OCI-LY7 (cell line): Measurements from ENCODE around the gene SRD5A2. TPM values are rescaled to one million over a fixed set of nuclear protein-coding genes. Genes with fewer than 3 reads are reported as not detected.

ENCODE experiments used
- BruUV-seq: library from RNA; stranded (reverse); fragments of 400-500 nt; replicated peaks from 2 replicates; lab custom pipeline; 2021; lab: Mats Ljungman, UMichigan
- CTCF ChIA-PET: fragments of 300-600 bp; sonication (Branson Sonifier 250); formaldehyde crosslinking; loops from one replicate; lab custom pipeline; 2022; ENCODE audit warnings: antibody characterized with exemption; ENCODE audit not compliant: unreplicated experiment; lab: Charles Lee
- POLR2A ChIA-PET: fragments of 300-600 bp; sonication (Branson Sonifier 250); formaldehyde crosslinking; loops from one replicate; lab custom pipeline; 2022; ENCODE audit warnings: antibody characterized with exemption; lab: Charles Lee
- DNase-seq: peaks from one replicate; pipeline ENCODE4 v3.0.0-alpha.2; 2015; ENCODE audit warnings: low spot score
- H2AFZ ChIP-seq: fragments of 200-600 bp; sonication (generic), shearing (Covaris generic); 2 replicates; pipeline ENCODE4 v1.6.1; 2014; ENCODE audit warnings: mild to moderate bottlenecking, antibody characterized with exemption, low read length, moderate library complexity
- H3K27ac ChIP-seq: fragments of 200-600 bp; sonication (generic); 2 replicates; pipeline ENCODE4 v1.5.1; 2014; ENCODE audit warnings: mixed run types, low read depth, mild to moderate bottlenecking, moderate library complexity, low read length, inconsistent platforms; ENCODE audit not compliant: poor library complexity, severe bottlenecking
- H3K36me3 ChIP-seq: fragments of 200-600 bp; sonication (generic); 2 replicates; pipeline ENCODE4 v1.6.1; 2014; ENCODE audit warnings: mild to moderate bottlenecking, antibody characterized with exemption, low read length, moderate library complexity, mixed read lengths; ENCODE audit not compliant: insufficient read depth
- H3K4me1 ChIP-seq: fragments of 200-600 bp; sonication (generic); 2 replicates; pipeline ENCODE4 v1.5.1; 2014; ENCODE audit warnings: mild to moderate bottlenecking, low read length; ENCODE audit not compliant: insufficient read depth, poor library complexity, severe bottlenecking
- H3K4me2 ChIP-seq: fragments of 200-600 bp; sonication (generic); 2 replicates; pipeline ENCODE4 v1.6.1; 2014; ENCODE audit warnings: mild to moderate bottlenecking, low read length
- H3K4me3 ChIP-seq: fragments of 200-600 bp; sonication (generic); 2 replicates; pipeline ENCODE4 v1.5.1; 2014; ENCODE audit warnings: mild to moderate bottlenecking, low read depth, low read length; ENCODE audit not compliant: poor library complexity, severe bottlenecking
- H3K79me2 ChIP-seq: fragments of 200-600 bp; sonication (generic); 2 replicates; pipeline ENCODE4 v1.6.1; 2016; ENCODE audit warnings: low read depth, mild to moderate bottlenecking, low read length, moderate library complexity, mixed read lengths; ENCODE audit not compliant: insufficient read depth
- H3K9me2 ChIP-seq: fragments of 200-600 bp; sonication (generic); 2 replicates; pipeline ENCODE4 v1.6.1; 2016; ENCODE audit warnings: mild to moderate bottlenecking, low read length, mixed read lengths; ENCODE audit not compliant: insufficient read depth
- H3K9me3 ChIP-seq: fragments of 200-600 bp; sonication (generic); 2 replicates; pipeline ENCODE4 v1.6.1; 2014; ENCODE audit warnings: mild to moderate bottlenecking, mixed run types, low read length, mixed read lengths
- H4K20me1 ChIP-seq: fragments of 200-600 bp; sonication (generic); 2 replicates; pipeline ENCODE4 v1.6.1; 2014; ENCODE audit warnings: mild to moderate bottlenecking, antibody characterized with exemption, low read length, moderate library complexity, mixed read lengths; ENCODE audit not compliant: insufficient read depth
- CTCF ChIP-seq: fragments of 200-600 bp; sonication (generic); conservative IDR thresholded peaks from 2 replicates; pipeline ENCODE4 v1.5.1; 2014; ENCODE audit warnings: mild to moderate bottlenecking, antibody characterized with exemption, low read length, moderate library complexity, mixed read lengths
- EZH2phosphoT487 ChIP-seq: fragments of 200-600 bp; sonication (generic); IDR thresholded peaks from 2 replicates; pipeline ENCODE4 v1.6.1; 2018; ENCODE audit warnings: low read depth, borderline replicate concordance, mild to moderate bottlenecking, mixed run types, antibody characterized with exemption, low read length, moderate library complexity, mixed read lengths
- intact Hi-C: fragments of 100-400 bp; cut with micrococcal nuclease; formaldehyde crosslinking; loops from one replicate; pipeline ENCODE4 v1.10.0; 2022; ENCODE audit not compliant: unreplicated experiment
- total RNA-seq, 2 experiments: library from RNA; depleted of rRNA in 1 of 2; stranded (reverse); fragments of >200 nt in 1 of 2; shearing (Covaris generic) in 1 of 2; gene quantifications; 2 replicates each; pipeline ENCODE4 v1.2.3, GENCODE V29; 2014 to 2022

SRD5A2 gene
- total RNA-seq, 2 experiments from 2014 or later: 0.03 TPM; not detected in 1

- DNase-seq: peak; percentile 69
- POLR2A ChIA-PET: no interaction called here
- BruUV-seq: no TSS peak
- Histone ChIP-seq H3K9me3 (no peaks in the 10 kb centered on the region), H3K4me1 (no peaks in the 10 kb centered on the region), H3K9me2 (no peaks in the 10 kb centered on the region), H3K36me3 (no peaks in the 10 kb centered on the region), H4K20me1 (no peaks in the 10 kb centered on the region), H3K4me2 (no peak overlapping the region), H3K4me3 (no peak overlapping the region), H2AFZ (no peak overlapping the region), H3K27ac (no peak overlapping the region), H3K79me2 (no peaks in the 10 kb centered on the region)
- intact Hi-C loops: loop anchor here (1.0 to 2.0 kb wide), 2 partner anchors 109 to 810 kb away; partner anchors contain the start of gene XDH
- TF ChIP-seq CTCF (peak; percentile 95), EZH2phosphoT487 (no peak)
- CTCF ChIA-PET: no interaction called here
Observed at GRCh38 chr2:31523871-31524492, 56.8 kb downstream of the SRD5A2 start.

- H4K20me1 ChIP-seq: no peaks in the 10 kb centered on the region
- no peaks in the 10 kb centered on the region for H3K79me2 ChIP-seq
- H3K9me3 ChIP-seq: no peaks in the 10 kb centered on the region
- POLR2A ChIA-PET: interaction anchor here (0.7 to 1.2 kb wide), 2 partner anchors 17 to 106 kb away, joined by 3 to 4 read pairs; no protein-coding TSS in a partner anchor
- TF ChIP-seq CTCF: no peak
- no peak for TF ChIP-seq EZH2phosphoT487
- no peak overlapping the region for H3K4me2 ChIP-seq
- no peak overlapping the region for H3K27ac ChIP-seq
- no peaks in the 10 kb centered on the region for H3K36me3 ChIP-seq
- H3K9me2 ChIP-seq: no peaks in the 10 kb centered on the region
- intact Hi-C loops: no loop called here
- no peak overlapping the region for H3K4me3 ChIP-seq
- no peak overlapping the region for H2AFZ ChIP-seq
- CTCF ChIA-PET: no interaction called here
- no TSS peak for BruUV-seq
- no peaks in the 10 kb centered on the region for H3K4me1 ChIP-seq
- DNase-seq: no peak
Observed at GRCh38 chr2:31522786-31523185, 58.0 kb downstream of the SRD5A2 start.

- Histone ChIP-seq H3K79me2 (no peaks in the 10 kb centered on the region), H3K4me2 (no peak overlapping the region), H3K4me3 (no peak overlapping the region), H4K20me1 (no peaks in the 10 kb centered on the region), H3K27ac (no peak overlapping the region), H2AFZ (no peak overlapping the region), H3K9me2 (no peaks in the 10 kb centered on the region), H3K9me3 (no peaks in the 10 kb centered on the region), H3K36me3 (no peaks in the 10 kb centered on the region), H3K4me1 (no peaks in the 10 kb centered on the region)
- intact Hi-C loops: no loop called here
- no peak for DNase-seq
- CTCF ChIA-PET: no interaction called here
- POLR2A ChIA-PET: no interaction called here
- no peak for TF ChIP-seq EZH2phosphoT487
- TF ChIP-seq CTCF: no peak
- BruUV-seq: no TSS peak
Observed at GRCh38 chr2:31517442-31518203, 63.1 kb downstream of the SRD5A2 start.
